ENCODE data around the gene STUB1.

GRCh38 chr16:657487-657886, 22.7 kb upstream of the STUB1 start:
- no peak for TF ChIP-seq SUZ12 (IDR thresholded peaks at IDR 0.05)
- no peak for TF ChIP-seq NFRKB (IDR thresholded peaks at IDR 0.05)
- no peak for TF ChIP-seq FOXA1 (IDR thresholded peaks at IDR 0.05)
- no peak for TF ChIP-seq FOXK2 (IDR thresholded peaks at IDR 0.05)
- no peak for TF ChIP-seq L3MBTL2 (conservative IDR thresholded peaks at IDR 0.05)
- no peak for TF ChIP-seq ARNT (IDR thresholded peaks at IDR 0.05)
- TF ChIP-seq SP1 (IDR thresholded peaks at IDR 0.05): no peak
- TF ChIP-seq ELF4 (IDR thresholded peaks at IDR 0.05): no peak
- no peak for TF ChIP-seq BHLHE40 (IDR thresholded peaks at IDR 0.05; ENCODE audit: borderline replicate concordance)
- no peak for TF ChIP-seq PKNOX1 (IDR thresholded peaks at IDR 0.05)
- TF ChIP-seq ZNF384 (IDR thresholded peaks at IDR 0.05): no peak
- no peak for TF ChIP-seq FOXM1 (IDR thresholded peaks at IDR 0.05; ENCODE audit: borderline replicate concordance)

All from HEK293T (cell line).